ENCODE measurements around the gene LY6G5C. TPM values are rescaled to one million over a fixed set of nuclear protein-coding genes. Genes with fewer than 3 reads are reported as not detected.

LY6G5C gene
- total and polyA plus RNA-seq, 2 of the 13 experiments (the other 11 are each of a cell fraction or from before 2014, with no cell fraction given), result 0.33 to 0.55 TPM

DNA sequence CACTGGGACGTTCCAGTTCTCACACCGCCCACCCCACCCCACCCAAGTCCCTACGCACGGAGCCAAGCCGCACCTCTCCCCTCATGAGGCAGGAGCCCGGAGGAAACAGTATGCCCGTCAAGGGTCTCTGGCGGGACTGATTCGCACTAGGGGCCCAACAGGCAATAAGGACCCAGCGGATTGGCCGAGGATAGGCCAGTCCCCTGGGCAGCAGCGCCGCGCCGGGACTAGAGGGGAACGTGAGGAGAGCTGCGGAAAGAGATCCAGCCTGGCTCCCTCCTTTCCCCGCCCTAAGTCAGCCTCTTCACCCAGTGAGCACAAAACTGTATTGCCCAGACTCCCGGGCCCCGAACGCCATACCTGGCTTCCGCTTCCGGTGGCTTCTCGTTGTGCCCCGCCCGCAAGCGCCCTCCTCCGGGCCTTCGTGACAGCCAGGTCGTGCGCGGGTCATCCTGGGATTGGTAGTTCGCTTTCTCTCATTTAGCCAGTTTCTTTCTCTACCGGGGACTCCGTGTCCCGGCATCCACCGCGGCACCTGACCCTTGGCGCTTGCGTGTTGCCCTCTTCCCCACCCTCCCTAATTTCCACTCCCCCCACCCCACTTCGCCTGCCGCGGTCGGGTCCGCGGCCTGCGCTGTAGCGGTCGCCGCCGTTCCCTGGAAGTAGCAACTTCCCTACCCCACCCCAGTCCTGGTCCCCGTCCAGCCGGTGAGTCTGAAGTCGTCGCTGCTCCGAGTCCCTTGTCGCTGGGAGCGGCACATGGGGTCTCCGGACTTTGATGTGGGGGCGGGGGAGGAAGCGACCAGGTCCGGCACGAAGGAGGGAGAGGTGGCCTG lies 15.1 kb downstream of the LY6G5C start, which contains the start of gene CSNK2B (continued):
- TF ChIP-seq ZNF414 (CRISPR knock-in tag; IDR thresholded peaks at IDR 0.05), result no peak
- TF ChIP-seq, protein P1, sequence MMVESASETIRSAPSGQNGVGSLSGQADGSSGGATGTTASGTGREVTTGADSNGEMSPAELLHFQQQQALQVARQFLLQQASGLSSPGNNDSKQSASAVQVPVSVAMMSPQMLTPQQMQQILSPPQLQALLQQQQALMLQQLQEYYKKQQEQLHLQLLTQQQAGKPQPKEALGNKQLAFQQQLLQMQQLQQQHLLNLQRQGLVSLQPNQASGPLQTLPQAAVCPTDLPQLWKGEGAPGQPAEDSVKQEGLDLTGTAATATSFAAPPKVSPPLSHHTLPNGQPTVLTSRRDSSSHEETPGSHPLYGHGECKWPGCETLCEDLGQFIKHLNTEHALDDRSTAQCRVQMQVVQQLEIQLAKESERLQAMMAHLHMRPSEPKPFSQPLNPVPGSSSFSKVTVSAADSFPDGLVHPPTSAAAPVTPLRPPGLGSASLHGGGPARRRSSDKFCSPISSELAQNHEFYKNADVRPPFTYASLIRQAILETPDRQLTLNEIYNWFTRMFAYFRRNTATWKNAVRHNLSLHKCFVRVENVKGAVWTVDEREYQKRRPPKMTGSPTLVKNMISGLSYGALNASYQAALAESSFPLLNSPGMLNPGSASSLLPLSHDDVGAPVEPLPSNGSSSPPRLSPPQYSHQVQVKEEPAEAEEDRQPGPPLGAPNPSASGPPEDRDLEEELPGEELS (CRISPR knock-in tag; IDR thresholded peaks at IDR 0.05), result 0 out of 2 replicates have a peak, but pooled peaks have one; percentile 18
- peak; percentile 65; the same call in 1 of the 2 replicates for TF ChIP-seq THAP8 (CRISPR knock-in tag; IDR thresholded peaks at IDR 0.05; ENCODE audit: borderline replicate concordance)
- TF ChIP-seq ZNF143 (CRISPR knock-in tag; IDR thresholded peaks at IDR 0.05), result peak; percentile 98
- 0 out of 2 replicates have a peak, but pooled peaks have one; percentile 30 for TF ChIP-seq KLF11 (CRISPR knock-in tag; IDR thresholded peaks at IDR 0.05)
- no peak for TF ChIP-seq ARNT (IDR thresholded peaks at IDR 0.05)
- TF ChIP-seq ZNF607 (CRISPR knock-in tag; IDR thresholded peaks at IDR 0.05; ENCODE audit: borderline replicate concordance), result peak; percentile 15; the same call in 1 of the 2 replicates
- TF ChIP-seq, protein P2, sequence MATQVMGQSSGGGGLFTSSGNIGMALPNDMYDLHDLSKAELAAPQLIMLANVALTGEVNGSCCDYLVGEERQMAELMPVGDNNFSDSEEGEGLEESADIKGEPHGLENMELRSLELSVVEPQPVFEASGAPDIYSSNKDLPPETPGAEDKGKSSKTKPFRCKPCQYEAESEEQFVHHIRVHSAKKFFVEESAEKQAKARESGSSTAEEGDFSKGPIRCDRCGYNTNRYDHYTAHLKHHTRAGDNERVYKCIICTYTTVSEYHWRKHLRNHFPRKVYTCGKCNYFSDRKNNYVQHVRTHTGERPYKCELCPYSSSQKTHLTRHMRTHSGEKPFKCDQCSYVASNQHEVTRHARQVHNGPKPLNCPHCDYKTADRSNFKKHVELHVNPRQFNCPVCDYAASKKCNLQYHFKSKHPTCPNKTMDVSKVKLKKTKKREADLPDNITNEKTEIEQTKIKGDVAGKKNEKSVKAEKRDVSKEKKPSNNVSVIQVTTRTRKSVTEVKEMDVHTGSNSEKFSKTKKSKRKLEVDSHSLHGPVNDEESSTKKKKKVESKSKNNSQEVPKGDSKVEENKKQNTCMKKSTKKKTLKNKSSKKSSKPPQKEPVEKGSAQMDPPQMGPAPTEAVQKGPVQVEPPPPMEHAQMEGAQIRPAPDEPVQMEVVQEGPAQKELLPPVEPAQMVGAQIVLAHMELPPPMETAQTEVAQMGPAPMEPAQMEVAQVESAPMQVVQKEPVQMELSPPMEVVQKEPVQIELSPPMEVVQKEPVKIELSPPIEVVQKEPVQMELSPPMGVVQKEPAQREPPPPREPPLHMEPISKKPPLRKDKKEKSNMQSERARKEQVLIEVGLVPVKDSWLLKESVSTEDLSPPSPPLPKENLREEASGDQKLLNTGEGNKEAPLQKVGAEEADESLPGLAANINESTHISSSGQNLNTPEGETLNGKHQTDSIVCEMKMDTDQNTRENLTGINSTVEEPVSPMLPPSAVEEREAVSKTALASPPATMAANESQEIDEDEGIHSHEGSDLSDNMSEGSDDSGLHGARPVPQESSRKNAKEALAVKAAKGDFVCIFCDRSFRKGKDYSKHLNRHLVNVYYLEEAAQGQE (IDR thresholded peaks at IDR 0.05; ENCODE audit: borderline replicate concordance in 1 of 2, low read depth in 1 of 2, low read length in 2 of 2), result peak in 1 of 2 experiments; percentile 48; a peak in 2 of 4 replicates
- TF ChIP-seq ZNF747 (CRISPR knock-in tag; IDR thresholded peaks at IDR 0.05; ENCODE audit: borderline replicate concordance), result peak; percentile 84; the same call in 1 of the 2 replicates
- TF ChIP-seq ZNF773 (CRISPR knock-in tag; IDR thresholded peaks at IDR 0.05; ENCODE audit: borderline replicate concordance), result 0 out of 2 replicates have a peak, but pooled peaks have one; percentile 29
- peak; percentile 80 for TF ChIP-seq ELF3 (CRISPR knock-in tag; IDR thresholded peaks at IDR 0.05)
- TF ChIP-seq YEATS2 (CRISPR knock-in tag; IDR thresholded peaks at IDR 0.05; ENCODE audit: borderline replicate concordance), result peak; percentile 56; the same call in 1 of the 2 replicates
- TF ChIP-seq MED8 (CRISPR knock-in tag; IDR thresholded peaks at IDR 0.05; ENCODE audit: insufficient replicate concordance), result peak; percentile 87
- TF ChIP-seq SIX1 (CRISPR knock-in tag; IDR thresholded peaks at IDR 0.05; ENCODE audit: borderline replicate concordance), result peak; percentile 43; the same call in 1 of the 2 replicates
- 0 out of 2 replicates have a peak, but pooled peaks have one; percentile 50 for TF ChIP-seq AHR (CRISPR knock-in tag; IDR thresholded peaks at IDR 0.05)
- TF ChIP-seq CBX2 (IDR thresholded peaks at IDR 0.05; ENCODE audit: low read depth, low read length), result no peak
- TF ChIP-seq CBX2 (CRISPR knock-in tag; IDR thresholded peaks at IDR 0.05; ENCODE audit: low read depth), result no peak
- TF ChIP-seq NR3C1 (CRISPR knock-in tag; IDR thresholded peaks at IDR 0.05), result no peak
- TF ChIP-seq PRDM4 (CRISPR knock-in tag; IDR thresholded peaks at IDR 0.05; ENCODE audit: borderline replicate concordance), result peak; percentile 51; the same call in 1 of the 2 replicates
